H1 (cell line): Measurements from ENCODE around the gene MMP24. TPM values are rescaled to one million over a fixed set of nuclear protein-coding genes. Genes with fewer than 3 reads are reported as not detected.

Experiments used
- CHD7 ChIP-seq: fragments of 300-600 bp; sonication (generic); IDR thresholded peaks from 2 replicates; pipeline ENCODE4 v1.7.1; 2012; ENCODE audit warnings: low read length, moderate library complexity, mild to moderate bottlenecking, inconsistent platforms; ENCODE audit not compliant: insufficient replicate concordance
- EP300 ChIP-seq, 2 experiments: IDR thresholded peaks; 1 replicate in 1 of 2; 2 replicates in 1 of 2; pipeline ENCODE4 v1.6.1; 2011 to 2012; ENCODE audit warnings: low read depth in 2 of 2, low read length in 2 of 2, mild to moderate bottlenecking in 2 of 2, borderline replicate concordance in 1 of 2, inconsistent platforms in 1 of 2, moderate library complexity in 1 of 2
- RBBP5 ChIP-seq: IDR thresholded peaks from 2 replicates; pipeline ENCODE4 v1.7.1; 2012; ENCODE audit warnings: low read depth, mild to moderate bottlenecking, inconsistent platforms, low read length, moderate library complexity, borderline replicate concordance
- SUZ12 ChIP-seq: fragments of 200-600 bp; sonication (generic); IDR thresholded peaks from 2 replicates; pipeline ENCODE4 v1.6.1; 2012; ENCODE audit warnings: mild to moderate bottlenecking, inconsistent platforms, low read length, moderate library complexity, mixed read lengths
- polyA plus RNA-seq, 7 experiments: library from polyadenylated mRNA; depleted of rRNA in 3 of 7; stranded (reverse) in 5 of 7; unstranded in 2 of 7; fragments of >200 nt in 5 of 7; fragments of 200-250 nt in 2 of 7; gene quantifications; 1 replicate in 5 of 7; 2 replicates in 1 of 7; 4 replicates in 1 of 7; pipeline versions ENCODE4 v1.2.1 to v1.2.3, GENCODE V29; 2011 to 2013; ENCODE audit warnings: missing spikeins in 2 of 7, mixed read lengths in 2 of 7
- total RNA-seq: library from RNA; stranded (reverse); fragmentation: NEBNext Ultra II Directional; extraction: Animal tissue kit (Norgen Biotek cat#: 25700); gene quantifications from 2 replicates; pipeline ENCODE4 v1.2.1, GENCODE V29; 2021

MMP24 gene
- total and polyA plus RNA-seq, 2 of the 8 experiments (the other 6 are each of a cell fraction or from before 2014, with no cell fraction given): 18.8 to 21.4 TPM

- no peak for TF ChIP-seq CHD7
- TF ChIP-seq EP300 (IDR thresholded peaks at IDR 0.05; ENCODE audit: borderline replicate concordance in 1 of 2, low read depth in 2 of 2, low read length in 2 of 2): no peak
- no peak for TF ChIP-seq RBBP5
- TF ChIP-seq SUZ12: no peak
- TF ChIP-seq, all 59 proteins: peak for 0
Measured at GRCh38 chr20:35307666-35308653, 81.5 kb downstream of the MMP24 start (continued).
